NOMO-1 treated with DMSO at 0.1 percent for 48 hours (cell line): ENCODE results near the gene CRABP2.

ENCODE experiments used
- DNase-seq: peaks from one replicate; lab custom pipeline; 2025; ENCODE audit not compliant: unreplicated experiment; lab: John Stamatoyannopoulos, UW

CRABP2 gene

DNA sequence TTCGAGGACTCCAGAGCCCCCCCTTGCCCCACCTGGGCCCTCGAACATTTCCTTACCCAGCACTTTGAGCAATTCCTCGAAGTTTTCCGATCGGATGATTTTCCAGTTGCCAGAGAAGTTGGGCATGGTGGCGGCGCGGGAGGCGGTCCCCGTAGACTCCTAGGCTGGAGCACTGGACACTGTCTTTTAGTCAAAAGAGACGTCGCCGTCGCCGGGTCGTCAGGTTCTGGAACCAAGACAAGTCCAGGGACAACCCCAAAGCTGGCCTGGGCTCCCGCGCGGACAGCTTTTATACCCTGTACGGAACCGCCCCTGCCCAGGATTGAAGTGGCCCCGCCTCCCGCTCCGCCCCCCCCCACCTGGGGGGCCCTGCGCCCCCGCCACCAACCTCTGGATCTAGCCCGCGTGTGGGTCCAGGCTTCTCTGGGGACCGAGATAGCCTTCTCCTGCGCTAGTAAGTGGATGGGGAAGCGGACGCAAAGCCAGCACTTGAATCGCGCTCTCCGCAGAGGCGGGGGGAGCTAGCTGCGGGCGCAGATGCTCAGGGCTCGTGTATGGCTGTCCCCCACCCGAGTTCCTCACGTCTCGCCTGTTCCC is at the start of gene CRABP2:
TSS of gene CRABP2 (minus strand) at position 263 of the 597 bp plus-strand sequence. CDS start at position 126, 137 bp downstream.
- peak; percentile 29 for DNase-seq

DNA sequence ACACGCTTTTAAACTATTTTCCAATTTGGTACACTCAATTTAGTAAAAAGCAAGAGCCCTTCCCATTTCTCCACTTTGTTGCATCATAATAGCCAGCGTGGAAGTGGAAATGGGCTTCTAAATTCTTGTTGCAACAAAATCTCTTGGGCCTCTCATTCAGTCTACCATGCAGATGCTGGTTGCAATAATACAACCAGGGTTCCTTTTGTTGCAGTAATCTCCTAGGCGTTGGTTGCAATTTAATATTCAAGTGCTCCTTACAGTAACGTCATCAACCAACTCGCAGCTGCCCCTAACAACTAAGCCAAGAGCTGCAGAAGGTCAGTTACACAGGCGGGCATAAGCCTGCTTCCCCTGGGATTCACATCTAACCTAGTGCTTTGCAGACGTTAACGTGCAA is 48.8 kb upstream of the CRABP2 start:
- no peak for DNase-seq

DNA sequence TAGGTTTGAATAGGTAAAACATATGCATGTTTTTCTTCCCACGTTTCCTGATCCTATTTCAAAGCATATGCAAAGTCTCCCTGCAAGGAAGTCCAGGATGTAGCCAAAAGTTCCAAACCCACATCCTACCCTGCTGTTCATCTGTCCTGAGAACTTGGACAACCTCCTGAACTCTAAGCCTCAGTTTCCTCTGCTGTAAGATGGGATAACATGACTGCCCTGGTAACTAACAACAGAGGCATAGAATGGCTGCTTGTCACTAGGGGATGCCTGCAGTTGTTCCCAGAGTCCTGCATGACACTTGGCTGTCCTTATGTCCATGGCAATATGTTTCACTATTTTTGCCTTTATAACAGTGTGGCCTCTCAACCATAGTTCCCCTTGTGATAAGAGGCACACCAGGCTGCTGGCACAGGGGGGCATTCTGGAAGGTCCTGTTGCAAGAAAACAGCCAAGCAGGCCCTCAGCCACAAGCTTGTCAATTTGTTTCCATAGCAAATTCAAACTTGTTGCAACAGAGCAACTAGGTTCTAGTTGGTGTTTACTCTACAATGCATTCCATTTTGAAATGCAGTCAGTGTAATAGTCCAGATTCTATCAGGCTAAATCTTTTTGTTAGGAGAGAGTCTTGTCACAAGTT is 47.6 kb upstream of the CRABP2 start:
- DNase-seq, result peak; percentile 21

DNA sequence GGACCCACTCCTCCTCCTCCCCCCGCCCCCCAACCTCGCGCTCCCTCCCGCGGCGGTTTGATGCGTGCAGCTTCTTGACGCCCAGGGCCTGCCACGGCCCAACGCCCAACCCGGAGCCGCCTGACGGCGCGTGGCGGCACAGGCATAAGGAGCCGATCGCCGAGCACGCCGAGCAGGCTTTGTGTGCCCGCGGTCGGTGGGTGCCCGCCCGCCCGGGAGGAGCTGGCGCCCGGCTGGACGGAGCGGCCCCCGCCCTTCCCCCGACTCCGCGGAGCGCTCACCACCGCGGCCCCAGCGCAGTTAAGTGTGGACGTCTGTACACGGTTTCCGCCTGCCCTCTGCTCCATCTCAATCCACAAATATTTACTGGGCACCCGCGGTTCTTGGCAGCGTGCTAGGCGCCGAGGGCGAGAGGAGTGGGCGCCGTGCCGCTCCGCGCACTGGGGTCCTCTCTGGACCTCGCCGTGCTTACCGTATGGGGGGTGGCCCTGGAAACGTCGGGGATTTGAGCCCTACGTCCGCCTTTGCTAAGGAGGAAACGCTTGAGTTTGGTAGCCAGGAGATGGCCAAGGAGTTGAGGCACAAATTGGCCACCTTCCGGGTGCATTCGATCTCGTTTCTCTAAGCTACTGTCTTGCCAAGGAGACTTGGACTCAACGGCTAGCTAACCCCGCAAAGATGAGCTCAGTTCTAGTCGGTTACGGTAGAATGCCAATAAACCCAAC is 46.5 kb upstream of the CRABP2 start:
- DNase-seq, result peak; percentile 87

DNA sequence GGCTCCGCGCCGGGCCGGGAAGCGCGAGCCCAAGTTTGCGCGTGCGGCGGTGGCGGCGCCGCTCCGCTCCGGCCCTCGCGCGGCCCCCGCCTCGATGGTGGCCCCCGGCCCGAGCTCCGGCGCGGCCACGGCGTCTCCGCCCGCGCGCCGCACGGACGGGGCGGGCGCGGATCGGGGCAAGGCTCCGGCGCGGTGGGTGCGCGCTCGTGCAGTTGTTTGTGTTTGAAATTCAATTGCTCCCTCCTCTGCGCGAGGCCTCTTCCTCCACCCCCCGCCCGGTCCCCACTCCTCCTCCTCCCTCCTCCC is 46.0 kb upstream of the CRABP2 start, which contains the start of gene HDGF:
TSS of gene HDGF (minus strand) at position 225 of the 306 bp plus-strand sequence. CDS start 246 bp downstream, outside the sequence.
- no peak for DNase-seq

DNA sequence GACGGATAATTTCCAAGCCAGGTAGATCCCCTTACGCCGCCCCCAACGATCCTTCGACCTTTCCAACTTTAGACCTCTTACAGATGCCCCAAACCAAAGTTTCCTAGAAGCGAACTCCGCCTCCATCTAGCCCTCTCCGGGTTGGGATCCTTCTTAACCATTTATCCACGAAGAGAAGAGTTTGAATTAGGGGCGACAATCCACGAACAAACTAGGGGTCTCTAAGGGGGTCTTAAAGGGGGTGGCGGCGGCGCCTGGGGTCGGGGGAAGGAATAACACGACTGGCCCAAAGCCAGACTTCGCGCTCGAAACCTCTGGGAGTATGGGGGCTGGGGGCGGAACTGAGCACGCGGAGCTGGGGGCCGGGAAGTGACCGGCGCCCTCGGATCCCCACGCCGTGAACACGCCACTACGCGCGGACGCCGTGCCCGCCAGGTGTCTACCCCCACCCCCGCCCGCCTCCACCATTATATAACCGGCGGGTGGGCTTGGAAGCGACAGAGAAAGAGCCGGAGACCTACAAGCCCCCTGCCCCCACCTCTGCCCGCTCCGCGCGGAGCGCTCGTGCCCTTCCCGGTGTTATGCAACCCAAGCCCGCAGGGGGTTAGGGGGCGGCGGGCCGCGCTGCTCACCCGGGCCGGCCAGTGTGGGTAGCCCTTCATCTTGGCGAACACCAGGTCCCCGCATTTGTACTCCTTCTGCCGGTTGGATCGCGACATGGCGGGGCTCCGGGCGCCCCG is 45.5 kb upstream of the CRABP2 start:
- DNase-seq, result no peak

DNA sequence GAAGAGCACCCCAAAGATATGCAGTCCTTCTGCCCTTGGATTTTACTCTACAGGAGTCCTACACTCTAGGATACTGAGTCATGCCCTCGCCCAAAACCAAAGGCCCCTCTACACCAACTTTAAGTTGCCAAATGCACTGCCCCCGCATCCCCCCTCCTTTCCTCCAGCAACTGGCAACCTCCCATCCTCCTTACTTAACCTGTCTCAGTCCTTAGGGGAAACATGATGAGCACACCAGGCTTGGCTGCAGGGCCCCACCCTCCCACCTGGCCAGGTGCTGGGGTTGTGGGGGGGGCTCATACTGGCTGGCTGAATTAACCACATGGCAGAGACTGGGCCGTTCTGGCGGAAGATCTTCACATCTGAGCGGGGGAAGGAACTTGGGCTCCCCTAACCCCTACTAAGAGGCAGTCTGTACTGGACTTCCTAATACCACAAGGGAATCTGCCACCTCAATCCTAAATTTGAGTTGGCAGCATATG is 44.8 kb upstream of the CRABP2 start:
- no peak for DNase-seq

DNA sequence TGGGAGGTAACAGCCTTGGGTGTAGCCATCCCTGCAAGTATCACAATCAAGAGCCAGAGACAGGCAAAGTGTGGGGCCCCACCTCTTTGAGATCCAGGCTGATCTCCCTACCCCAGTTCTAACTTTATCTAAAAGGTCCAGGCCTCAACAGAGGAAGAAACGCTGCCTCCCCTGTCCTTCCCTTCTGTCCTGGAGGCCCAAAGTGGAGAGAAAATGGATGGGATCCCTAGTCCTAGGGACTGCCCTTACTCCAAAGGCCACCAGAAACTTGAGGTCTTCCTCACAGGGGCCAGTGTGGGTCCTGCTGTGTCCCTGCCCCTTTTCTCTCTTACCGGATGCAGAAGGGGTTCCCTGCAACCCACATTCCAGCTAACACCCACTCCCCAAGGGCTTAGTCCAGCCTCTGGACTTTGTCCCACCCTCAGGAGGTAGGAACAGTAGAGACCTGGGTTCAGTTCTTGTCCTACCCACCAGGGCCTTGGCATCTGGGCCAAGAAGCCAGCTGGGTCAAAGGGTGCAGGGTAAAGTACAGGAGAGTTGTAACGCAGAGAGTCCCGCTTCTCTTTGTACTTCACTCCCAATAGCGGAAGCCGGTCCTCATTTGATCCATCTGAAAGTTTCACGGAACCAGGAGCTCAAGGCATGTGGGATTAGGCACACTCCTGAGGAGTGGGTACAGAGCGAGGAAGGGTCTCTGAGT is 44.2 kb upstream of the CRABP2 start:
- no peak for DNase-seq

DNA sequence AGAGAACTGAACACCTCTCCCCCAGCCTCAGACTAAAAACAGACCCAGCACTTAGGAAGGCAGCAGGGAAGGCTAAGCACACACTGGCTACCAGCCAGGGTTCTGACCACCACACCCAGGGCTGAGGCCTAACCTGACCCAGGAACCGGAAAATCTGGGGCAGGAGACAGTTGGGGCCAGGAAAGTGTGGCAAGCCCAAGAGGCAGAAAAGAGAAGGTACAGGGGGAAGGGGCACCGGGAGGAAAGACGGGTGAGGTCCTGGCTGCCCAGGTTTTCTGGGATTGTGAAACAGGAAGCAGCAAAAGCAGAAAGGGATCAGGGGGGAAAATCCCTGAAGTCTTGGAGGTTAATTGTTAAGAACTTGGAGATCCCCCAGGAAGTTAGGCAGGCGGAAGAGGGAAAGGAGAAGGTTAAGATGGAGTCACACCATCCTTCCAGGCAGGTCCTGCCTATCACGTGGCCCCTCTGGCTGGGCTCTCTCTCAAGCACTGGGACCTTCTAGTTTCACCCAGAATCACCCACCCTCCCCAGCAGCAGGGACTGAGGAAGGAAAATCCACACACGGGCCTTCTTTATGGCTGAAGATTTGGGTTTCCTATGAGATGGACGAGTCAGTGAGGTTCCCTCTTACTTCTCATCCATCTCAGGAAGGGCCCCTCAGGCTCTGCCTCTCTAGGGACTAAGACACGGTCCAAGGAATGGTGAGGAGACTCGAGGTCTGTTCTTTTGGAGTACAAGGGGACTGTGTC is 43.5 kb upstream of the CRABP2 start:
- DNase-seq, result peak; percentile 14

DNA sequence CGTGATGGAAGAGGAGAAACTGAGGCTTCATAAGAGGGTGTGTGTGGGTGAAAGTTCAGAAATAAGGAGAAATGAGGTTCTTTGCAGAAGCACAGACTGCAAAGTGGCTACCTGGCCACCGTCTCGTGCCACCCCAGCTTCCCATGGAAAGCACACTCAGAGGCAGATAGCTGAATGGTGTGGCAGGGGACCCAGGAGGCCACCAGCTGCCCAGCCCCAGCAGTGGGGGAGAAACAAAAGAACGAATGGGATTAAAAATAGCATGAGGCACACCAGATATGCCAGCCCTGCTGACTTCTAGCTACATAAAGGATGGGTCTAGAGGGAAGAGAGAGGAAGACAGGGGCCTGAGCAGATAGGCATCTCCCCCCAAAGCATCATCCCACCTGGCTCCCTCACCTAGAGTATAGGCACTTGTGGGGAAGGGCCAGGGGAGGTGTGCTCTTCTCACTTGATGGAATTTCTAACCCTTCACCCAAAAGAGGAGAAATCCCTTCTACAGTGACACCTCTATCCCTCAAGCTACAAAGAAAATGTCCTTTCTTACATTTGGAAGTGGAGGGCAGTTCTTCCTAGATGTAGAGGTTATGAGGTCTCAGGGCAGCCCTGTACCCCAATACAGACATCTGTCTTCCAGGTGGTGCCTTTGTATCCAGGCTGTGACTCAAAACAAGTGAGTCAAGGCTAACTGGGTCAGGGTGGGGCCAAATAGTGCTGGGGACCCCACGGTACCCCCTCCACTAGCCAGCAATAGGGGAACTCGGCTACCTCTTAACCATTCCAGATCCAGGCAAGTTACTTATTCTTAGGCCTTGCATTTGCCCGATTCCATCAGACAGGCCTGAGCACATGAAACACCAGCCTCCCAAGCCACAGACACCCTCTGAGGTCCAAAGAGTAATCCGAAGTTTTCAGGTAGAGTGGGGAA is 42.6 kb upstream of the CRABP2 start:
- DNase-seq, result no peak

DNA sequence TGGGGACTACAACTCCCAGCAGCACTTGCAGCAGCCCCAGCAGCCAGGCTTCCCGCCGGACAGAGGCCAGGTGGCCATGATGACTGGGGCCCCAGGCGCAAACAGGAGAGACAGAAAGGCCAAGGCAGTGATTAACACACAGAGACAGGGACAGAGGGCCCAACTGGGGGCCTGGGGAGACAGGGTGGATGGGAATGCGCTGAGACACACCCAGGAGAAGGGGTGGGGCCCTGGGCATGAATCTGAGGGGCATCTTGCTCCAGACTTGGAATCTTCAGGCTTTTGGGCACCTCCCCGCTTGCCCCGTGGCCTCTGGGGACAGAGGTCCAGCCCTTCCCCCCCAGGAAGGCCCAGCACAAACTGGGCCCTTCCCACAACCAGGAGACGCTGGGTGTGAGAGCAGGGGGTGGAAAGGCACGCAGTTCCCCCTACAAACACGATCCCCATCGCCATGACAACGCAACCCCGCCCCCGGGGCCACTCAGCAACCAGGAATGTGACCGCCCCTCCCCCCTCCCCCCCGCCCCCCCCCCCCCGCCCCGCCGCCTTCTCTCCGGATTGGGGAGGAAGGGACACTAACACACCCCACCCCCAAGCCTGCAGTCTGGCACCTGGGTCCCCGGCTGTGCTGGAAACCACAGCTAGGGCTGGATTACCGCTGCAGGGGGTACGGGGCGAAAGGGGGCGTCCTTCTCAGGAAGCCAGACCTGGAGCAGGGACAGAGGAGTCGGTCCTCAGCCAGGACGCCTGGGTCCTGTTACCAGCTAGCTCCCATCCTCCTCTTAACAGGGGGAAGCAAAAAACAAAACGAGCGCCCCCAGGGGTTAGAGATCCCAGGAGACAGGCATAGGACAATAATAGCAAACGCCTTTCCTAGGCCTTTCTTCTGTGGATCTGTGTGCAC is 41.6 kb upstream of the CRABP2 start:
- DNase-seq, result peak; percentile 19

DNA sequence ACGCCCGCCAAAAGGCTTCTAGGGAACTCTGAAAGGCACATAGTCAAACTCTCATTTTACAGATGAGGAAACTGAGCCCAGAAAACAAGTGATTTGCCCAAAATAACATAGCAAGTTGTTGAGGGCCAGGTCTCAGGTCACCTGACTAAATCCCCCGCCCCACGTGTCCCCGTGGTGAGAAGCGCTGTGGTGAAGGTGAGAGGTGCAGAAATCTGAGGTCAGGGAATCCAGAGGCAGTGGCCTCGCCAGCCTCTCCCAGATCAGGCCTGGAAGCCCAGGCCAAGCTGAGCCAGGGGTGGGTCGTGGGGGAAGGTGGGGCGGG is 41.0 kb upstream of the CRABP2 start:
- no peak for DNase-seq

DNA sequence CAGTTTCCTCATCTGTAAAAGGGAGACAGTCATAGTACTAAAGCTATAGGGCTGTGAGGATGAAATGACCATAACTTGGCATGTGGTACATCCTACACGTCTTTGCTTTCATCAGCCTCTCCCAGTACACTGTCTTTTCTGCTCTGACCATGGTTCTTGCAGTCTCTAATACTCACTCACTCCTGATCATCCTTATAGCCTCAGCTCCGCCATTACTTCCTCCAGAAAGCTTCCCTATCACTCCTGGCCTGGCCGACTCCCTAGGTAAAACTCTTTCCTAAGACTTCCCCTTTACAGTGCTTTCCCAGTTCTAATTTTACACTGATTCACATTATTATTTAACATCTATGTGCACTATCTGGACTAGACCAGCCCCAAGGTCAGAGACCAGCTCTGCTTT is 40.5 kb upstream of the CRABP2 start:
- DNase-seq, result no peak

DNA sequence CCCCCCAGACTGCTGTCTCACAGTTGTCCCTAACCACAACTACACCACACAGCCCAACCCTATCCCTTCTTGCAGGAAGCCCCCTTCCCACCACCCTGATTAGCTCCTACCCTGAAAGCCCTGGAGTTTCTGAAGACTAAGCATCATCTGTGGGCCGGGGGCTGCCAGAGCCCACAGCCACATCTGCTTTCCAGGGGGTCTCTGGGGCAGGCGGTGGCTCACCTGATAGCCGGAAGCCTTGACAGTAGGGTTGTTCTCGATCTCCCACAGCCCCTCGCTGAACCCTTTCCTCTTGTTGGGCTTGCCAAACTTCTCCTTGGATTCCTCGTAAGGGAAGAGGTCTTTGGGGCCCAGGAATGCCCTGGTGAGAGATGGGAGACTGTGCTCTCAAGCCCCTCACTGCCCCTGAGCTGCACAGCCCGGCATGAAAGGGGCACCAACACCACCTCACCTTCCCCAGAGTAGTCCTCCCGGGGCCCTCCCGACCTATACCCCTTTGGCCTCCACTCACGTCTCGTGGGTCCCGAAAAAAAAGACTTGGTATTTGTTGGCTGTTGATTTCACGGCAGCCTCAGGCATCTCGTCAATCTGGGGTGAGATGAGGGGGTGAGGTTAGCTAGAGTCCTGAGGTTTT is 39.5 kb upstream of the CRABP2 start:
- no peak for DNase-seq

DNA sequence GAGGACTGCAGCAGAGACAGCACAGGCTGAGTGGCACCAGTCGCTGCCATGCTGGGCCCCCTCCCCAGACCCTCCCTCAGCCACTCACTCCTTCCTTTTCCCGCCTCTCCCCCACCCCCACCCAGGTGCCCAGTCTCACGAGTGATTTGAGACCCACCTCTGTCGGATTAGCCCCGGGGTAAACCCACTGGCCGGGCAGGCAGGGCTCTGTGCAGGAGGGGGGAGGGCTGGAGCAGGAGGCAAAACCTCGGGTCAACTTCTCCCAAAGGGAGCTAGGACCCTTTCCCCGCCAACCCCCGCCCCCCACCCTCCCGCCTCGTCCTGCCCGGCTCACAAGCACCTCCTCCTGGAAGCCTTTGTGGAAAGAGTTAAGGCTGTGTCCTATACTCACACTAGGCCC is 39.0 kb upstream of the CRABP2 start:
- DNase-seq, result no peak

DNA sequence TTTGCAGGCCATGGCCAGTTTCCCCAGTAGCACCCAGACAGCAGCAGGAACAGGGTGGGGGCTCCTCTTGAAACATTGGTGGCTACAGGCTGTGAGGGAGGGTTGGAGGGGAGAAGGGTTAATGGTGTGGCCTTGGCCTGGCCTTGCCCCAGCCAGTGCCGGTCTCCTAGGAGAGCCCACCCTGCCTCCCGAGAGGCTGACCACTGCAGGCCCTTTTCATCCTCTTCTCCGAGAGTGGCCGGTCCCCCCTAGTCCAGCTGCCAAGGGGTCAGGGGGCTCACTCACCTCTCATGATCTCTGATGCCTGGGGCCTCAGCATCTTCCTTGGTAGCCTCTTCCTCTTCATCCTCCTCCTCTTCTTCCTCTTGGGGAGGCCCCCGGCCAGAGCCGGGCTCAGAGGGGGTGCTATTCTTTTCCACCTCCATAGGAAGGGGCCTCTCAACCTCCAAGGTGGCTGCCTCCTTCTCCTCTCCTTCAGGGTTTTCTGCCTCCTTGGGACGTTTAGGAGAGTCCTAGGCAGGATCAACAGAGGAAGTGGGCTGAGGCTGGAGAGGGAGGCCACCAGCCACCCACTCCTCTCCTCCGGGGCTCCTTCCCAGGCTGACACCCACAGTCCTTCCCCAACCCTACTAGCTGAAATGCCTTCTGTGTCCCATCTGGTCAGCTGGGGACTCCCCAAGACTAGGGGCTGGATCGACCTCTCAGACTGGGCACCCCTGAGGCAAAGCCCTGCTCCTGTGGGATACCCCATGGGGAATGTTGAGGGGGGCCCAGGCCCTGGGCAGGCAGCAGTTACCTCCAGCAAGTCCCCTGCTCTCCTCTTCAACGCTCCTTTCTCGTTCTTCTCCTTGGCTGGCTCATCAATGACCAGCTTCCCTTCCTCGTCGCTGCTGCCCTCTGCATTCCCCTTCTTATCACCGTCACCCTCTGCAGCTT is 38.3 kb upstream of the CRABP2 start:
- DNase-seq, result no peak

DNA sequence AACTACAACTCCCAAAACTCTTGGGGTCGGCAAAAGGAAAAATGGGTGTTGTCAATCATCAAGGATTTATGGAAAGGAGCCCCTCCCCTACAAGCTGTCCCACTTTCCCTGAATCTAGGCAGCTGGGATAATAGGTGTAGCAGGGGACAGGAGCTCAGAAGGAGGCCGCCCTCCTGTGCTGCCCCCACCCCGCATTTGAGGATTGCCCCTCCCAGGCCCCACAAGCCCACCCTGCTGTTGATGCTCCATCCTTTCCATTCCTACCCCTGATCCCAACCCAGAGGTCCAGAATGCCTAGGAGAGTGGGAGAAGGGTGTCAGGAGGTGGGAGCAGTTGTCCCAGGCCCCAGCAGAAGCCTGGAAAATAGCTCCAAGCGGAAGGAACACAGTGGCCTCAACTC is 37.4 kb upstream of the CRABP2 start:
- no peak for DNase-seq
